ENCODE measurements around the gene SIGLEC1.

Gene SIGLEC1

DNA sequence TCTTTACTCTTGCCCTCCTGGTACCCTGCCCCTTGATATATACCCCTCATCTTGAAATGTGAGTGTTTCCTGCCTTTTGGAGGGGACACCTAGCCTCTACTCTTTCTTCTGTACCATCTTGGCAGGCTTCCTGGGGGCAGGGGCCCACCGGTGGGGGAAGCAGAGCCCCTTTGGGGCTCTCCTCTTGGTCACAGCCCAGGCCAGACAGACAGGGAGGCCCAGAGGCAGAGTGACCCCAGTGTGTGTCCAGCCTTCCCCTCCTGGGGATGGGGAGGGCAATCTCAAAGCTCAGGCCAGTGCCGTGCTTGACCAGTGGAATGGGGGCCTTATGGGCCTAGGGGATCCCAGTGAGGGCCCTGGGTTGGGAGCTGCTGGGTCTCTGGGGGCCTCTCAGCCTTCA lies 34.2 kb downstream of the SIGLEC1 start:
- Histone ChIP-seq H3K27ac (ENCODE audit: low read length) (peak overlapping the region; percentile 85), H3K27me3 (ENCODE audit: control insufficient read depth in 1 of 2, insufficient read depth in 2 of 2, low read length in 2 of 2) (no peaks in the 10 kb centered on the region)

DNA sequence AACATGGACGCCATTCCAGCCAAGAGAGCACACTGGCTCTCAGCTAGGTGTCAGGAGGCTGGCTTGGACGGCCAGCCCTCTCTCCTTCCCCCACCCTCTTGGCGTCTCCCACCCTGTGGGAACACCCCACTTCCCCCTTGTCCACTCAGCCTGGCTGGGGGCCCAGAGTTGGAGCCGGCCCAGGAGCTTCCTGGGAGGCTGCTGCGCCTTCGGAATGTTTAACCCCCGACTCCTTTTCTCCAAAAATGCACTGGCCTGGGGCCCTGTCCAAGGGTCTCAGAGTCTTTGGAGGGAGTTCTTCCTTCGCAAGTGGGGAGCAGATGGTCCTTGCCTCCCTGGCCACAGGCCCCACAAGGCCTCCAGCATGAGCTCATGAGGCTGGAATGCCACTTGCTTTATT lies 34.7 kb downstream of the SIGLEC1 start:
- H3K4me3 ChIP-seq (ENCODE audit: low read length in 2 of 2): peak overlapping the region in 1 of 2 donors; percentile 22
- peaks cover 49% of the 10 kb centered on the region for H3K4me1 ChIP-seq (ENCODE audit: control insufficient read depth, insufficient read depth, low read length)
- peak overlapping the region; percentile 85 for H3K27ac ChIP-seq (ENCODE audit: low read length)
- H3K9ac ChIP-seq (ENCODE audit: low read length in 2 of 2): peak overlapping the region in 1 of 2 donors; percentile 19
- H3K27me3 ChIP-seq (ENCODE audit: control insufficient read depth in 1 of 2, insufficient read depth in 2 of 2, low read length in 2 of 2): no peaks in the 10 kb centered on the region
- H3K36me3 ChIP-seq (ENCODE audit: control insufficient read depth in 2 of 2, insufficient read depth in 2 of 2, low read length in 2 of 2): peaks cover 3 to 8% of the 10 kb centered on the region in 2 donors
- no peaks in the 10 kb centered on the region for H3K9me3 ChIP-seq (ENCODE audit: control insufficient read depth in 2 of 2, low read length in 2 of 2)

More for the DNA sequence above, 34.2 kb downstream of the SIGLEC1 start:
- no peak overlapping the region for H3K4me3 ChIP-seq (ENCODE audit: low read length in 2 of 2)
- H3K36me3 ChIP-seq (ENCODE audit: control insufficient read depth in 2 of 2, insufficient read depth in 2 of 2, low read length in 2 of 2): peaks cover 3 to 8% of the 10 kb centered on the region in 2 donors
- peaks cover 49% of the 10 kb centered on the region for H3K4me1 ChIP-seq (ENCODE audit: control insufficient read depth, insufficient read depth, low read length)
- H3K9me3 ChIP-seq (ENCODE audit: control insufficient read depth in 2 of 2, low read length in 2 of 2): no peaks in the 10 kb centered on the region
- peak overlapping the region in 1 of 2 donors; percentile 19 for H3K9ac ChIP-seq (ENCODE audit: low read length in 2 of 2)

DNA sequence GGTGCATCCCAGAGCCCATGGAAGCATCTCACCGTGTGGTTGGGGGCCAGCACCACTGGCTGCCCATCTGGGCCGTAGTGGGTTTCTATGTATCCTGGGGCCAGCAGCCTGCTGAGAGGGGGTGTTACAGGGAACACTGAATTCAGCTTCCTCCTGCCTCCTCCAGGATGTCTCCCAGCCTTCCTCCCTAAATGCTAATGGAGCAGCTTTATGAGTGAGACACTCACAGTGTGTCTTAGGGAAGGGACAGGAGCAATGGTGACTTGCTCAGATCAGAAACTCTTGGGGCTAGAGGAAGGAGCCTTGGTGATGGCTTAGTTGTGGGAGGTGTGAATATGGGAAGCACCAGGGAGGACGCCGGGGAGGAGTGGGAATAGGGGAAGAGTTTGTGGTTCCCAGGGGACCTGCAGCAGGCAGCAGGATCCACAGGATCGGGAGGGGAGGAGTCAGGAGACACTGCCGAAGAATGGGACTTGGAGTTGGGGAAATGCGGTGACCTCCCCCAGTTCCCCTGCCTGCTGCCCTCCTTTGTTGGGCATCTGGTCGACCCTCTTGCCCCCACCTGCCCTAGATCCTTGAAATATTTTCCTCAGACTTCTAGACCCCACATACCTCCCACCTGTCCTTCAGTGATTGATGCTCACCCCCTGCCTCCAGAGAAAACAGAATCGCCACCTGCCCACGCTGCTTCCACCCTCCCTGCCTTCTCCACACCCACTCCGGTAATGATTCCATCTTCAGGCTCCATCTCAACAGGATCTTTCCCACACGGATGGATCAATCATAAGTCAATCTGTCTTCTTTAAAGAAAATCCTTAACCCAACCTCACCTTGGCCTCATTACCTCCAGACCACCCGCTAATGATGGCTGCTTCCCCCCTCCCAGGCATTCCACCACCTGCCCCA lies 37.2 kb downstream of the SIGLEC1 start:
- H3K9me3 ChIP-seq (ENCODE audit: control insufficient read depth in 2 of 2, low read length in 2 of 2): no peaks in the 10 kb centered on the region
- H3K36me3 ChIP-seq (ENCODE audit: control insufficient read depth in 2 of 2, insufficient read depth in 2 of 2, low read length in 2 of 2): peaks cover 10 to 11% of the 10 kb centered on the region in 2 donors
- no peaks in the 10 kb centered on the region for H3K27me3 ChIP-seq (ENCODE audit: control insufficient read depth in 1 of 2, insufficient read depth in 2 of 2, low read length in 2 of 2)

DNA sequence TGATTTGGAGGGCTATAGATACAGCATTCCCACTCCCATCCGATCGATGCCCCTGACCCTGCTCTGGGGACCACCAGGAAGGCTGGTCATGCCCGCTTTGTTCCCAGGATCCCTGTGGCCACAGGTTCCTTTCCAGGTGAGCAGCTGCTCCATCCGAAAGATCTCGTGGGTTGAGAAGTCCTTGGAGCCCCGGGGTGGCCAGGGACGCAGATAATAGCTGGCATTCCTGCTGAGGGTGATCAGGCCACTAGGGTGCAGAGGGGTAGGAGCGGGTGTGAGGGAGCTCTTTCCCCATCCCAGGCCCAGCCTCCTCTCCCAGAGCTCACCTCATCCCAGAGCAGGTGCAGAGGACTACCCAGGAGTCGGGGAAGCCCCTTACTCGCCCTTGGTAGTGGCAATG lies 38.0 kb downstream of the SIGLEC1 start:
- H3K36me3 ChIP-seq (ENCODE audit: control insufficient read depth in 2 of 2, insufficient read depth in 2 of 2, low read length in 2 of 2): peaks cover 10 to 11% of the 10 kb centered on the region in 2 donors
- H3K9ac ChIP-seq (ENCODE audit: low read length in 2 of 2): no peak overlapping the region
- no peak overlapping the region for H3K27ac ChIP-seq (ENCODE audit: low read length)
- H3K4me1 ChIP-seq (ENCODE audit: control insufficient read depth, insufficient read depth, low read length): peaks cover 33% of the 10 kb centered on the region
- H3K4me3 ChIP-seq (ENCODE audit: low read length in 2 of 2): no peak overlapping the region
- no peaks in the 10 kb centered on the region for H3K9me3 ChIP-seq (ENCODE audit: control insufficient read depth in 2 of 2, low read length in 2 of 2)
- H3K27me3 ChIP-seq (ENCODE audit: control insufficient read depth in 1 of 2, insufficient read depth in 2 of 2, low read length in 2 of 2): no peaks in the 10 kb centered on the region

More for the DNA sequence above, 37.2 kb downstream of the SIGLEC1 start:
- H3K4me1 ChIP-seq (ENCODE audit: control insufficient read depth, insufficient read depth, low read length): peaks cover 33% of the 10 kb centered on the region
- H3K9ac ChIP-seq (ENCODE audit: low read length in 2 of 2): no peak overlapping the region
- no peak overlapping the region for H3K4me3 ChIP-seq (ENCODE audit: low read length in 2 of 2)
- no peak overlapping the region for H3K27ac ChIP-seq (ENCODE audit: low read length)

DNA sequence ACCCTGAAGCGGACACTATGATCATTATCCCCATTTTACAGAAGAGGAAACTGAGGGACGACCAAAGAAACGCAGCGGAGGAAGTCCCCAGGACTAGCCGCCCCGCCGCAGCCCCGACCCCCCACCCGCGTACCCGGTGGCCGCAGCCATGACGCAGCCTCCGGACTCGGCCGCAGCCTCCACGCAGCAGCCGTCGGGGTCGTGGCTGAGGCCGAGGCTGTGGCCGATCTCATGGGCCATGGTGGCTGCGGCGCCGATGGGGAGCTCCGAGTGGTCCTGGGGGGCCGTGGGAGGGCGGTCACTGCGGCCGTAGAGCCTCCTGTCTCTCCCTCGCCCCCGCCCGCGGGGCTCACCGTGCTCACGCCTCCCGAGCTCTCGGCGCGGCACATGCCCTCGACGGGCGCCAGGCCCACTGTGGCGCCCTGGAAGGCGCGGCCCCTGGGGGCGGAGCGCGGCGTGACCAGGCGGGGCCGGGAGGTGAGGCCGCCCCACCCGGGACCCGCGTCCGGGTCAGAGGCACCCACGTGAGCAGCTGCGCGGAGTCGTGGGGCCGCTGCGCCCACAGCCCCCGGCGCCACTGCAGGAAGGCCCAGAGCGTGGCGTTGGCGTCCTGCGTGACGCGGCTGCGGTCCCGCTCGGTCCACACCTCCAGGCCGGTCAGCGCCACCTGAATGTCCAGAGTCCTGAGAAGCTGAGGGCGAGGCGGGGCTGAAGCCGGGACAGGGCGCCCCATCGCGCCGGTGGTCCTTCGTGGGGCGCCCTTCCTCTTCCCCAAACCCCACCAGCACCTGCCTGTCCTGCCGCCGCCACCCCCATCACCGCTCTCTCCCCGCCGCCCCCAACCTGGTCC lies 39.0 kb downstream of the SIGLEC1 start:
- Histone ChIP-seq H3K36me3 (ENCODE audit: control insufficient read depth in 2 of 2, insufficient read depth in 2 of 2, low read length in 2 of 2) (peaks cover 11 to 13% of the 10 kb centered on the region in 2 donors), H3K4me3 (ENCODE audit: low read length in 2 of 2) (no peak overlapping the region), H3K4me1 (ENCODE audit: control insufficient read depth, insufficient read depth, low read length) (peaks cover 32% of the 10 kb centered on the region), H3K9ac (ENCODE audit: low read length in 2 of 2) (no peak overlapping the region), H3K27me3 (ENCODE audit: control insufficient read depth in 1 of 2, insufficient read depth in 2 of 2, low read length in 2 of 2) (no peaks in the 10 kb centered on the region), H3K27ac (ENCODE audit: low read length) (no peak overlapping the region), H3K9me3 (ENCODE audit: control insufficient read depth in 2 of 2, low read length in 2 of 2) (no peaks in the 10 kb centered on the region)

DNA sequence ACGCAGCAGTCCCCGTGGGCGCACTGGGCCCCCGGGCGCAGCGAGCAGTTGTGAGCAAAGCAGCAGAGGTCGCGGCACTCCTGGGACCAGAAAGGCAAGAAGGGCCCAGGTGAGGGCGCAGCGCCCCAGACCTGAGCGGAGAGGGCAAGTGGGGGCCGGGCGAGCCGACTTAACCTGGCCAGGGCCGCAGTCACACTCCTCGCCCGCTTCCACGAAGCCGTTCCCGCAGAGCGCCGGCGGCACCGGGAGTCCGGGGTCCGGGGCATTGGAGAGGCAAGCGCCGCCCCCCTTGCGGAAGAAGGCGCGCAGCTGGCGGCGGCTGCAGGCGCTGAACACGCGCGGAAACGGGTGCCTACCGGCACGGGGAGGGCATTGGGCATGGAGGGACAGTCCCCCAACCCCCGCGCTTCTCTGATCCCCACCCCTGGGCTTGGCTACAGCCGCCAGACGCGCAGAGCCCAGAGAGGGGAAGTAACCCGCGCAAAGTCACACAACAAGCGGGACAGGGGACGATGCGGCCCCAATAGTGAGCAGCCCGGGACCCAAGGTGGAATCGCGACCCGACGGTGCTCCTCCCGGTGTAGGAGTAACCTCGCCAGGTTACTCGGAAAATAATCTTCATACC lies 39.7 kb downstream of the SIGLEC1 start:
- no peaks in the 10 kb centered on the region for H3K27me3 ChIP-seq (ENCODE audit: control insufficient read depth in 1 of 2, insufficient read depth in 2 of 2, low read length in 2 of 2)
- no peak overlapping the region for H3K27ac ChIP-seq (ENCODE audit: low read length)
- no peaks in the 10 kb centered on the region for H3K9me3 ChIP-seq (ENCODE audit: control insufficient read depth in 2 of 2, low read length in 2 of 2)
- peaks cover 11 to 15% of the 10 kb centered on the region in 2 donors for H3K36me3 ChIP-seq (ENCODE audit: control insufficient read depth in 2 of 2, insufficient read depth in 2 of 2, low read length in 2 of 2)
- no peak overlapping the region for H3K4me3 ChIP-seq (ENCODE audit: low read length in 2 of 2)
- no peak overlapping the region for H3K9ac ChIP-seq (ENCODE audit: low read length in 2 of 2)
- peaks cover 24% of the 10 kb centered on the region for H3K4me1 ChIP-seq (ENCODE audit: control insufficient read depth, insufficient read depth, low read length)

DNA sequence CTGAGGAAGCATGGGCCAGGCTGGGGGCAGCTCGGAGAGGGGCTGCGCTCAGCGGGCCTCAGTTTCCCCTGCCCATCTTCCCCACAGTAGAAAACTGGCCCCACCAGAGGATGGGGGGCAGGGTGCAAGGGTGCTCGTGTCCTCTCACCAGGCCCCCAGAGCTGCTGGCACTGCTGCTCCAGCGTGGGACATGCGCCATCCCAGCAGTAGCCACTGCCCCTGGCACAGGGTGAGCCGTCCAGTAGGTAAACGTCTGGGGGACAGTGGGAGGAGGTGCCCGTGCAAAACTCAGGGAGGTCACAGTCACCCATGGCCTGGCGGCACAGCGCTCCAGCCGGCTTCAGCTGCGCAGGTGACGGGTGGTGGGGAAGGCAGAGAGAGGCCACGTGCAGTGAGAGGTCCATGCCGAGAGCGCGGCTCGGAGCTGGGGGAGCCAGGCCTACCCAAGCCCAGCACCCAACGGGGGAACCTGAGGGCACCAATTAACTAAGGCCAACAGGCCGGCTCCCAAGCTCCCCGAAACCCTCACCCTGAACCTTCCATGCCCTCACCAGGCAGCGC lies 40.3 kb downstream of the SIGLEC1 start:
- H3K27ac ChIP-seq (ENCODE audit: low read length): no peak overlapping the region
- H3K36me3 ChIP-seq (ENCODE audit: control insufficient read depth in 2 of 2, insufficient read depth in 2 of 2, low read length in 2 of 2): peaks cover 11 to 15% of the 10 kb centered on the region in 2 donors
- H3K4me3 ChIP-seq (ENCODE audit: low read length in 2 of 2): no peak overlapping the region
- H3K9me3 ChIP-seq (ENCODE audit: control insufficient read depth in 2 of 2, low read length in 2 of 2): no peaks in the 10 kb centered on the region
- no peaks in the 10 kb centered on the region for H3K27me3 ChIP-seq (ENCODE audit: control insufficient read depth in 1 of 2, insufficient read depth in 2 of 2, low read length in 2 of 2)
- no peak overlapping the region for H3K9ac ChIP-seq (ENCODE audit: low read length in 2 of 2)
- peaks cover 18% of the 10 kb centered on the region for H3K4me1 ChIP-seq (ENCODE audit: control insufficient read depth, insufficient read depth, low read length)

DNA sequence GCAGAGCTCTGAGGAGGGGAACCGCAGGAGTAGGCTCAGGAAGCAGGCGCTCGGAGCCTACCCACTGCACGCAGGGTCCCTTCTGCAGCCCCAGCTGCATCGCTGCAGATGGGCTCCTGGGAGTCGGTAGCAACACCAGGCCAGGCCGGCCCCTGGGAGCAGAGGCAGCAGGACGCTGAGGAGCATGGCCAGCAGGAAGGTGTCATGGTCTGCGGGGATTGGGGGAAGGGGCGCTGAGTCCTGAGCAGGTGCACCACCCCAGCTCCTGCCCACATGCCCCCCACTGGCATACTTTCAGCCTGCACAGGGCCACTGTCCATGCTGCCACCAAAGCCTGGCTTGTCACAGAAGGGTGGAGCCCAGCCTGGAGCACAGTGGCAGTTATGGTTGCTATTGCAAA lies 41.5 kb downstream of the SIGLEC1 start:
- Histone ChIP-seq H3K27ac (ENCODE audit: low read length) (no peak overlapping the region), H3K9me3 (ENCODE audit: control insufficient read depth in 2 of 2, low read length in 2 of 2) (no peaks in the 10 kb centered on the region), H3K27me3 (ENCODE audit: control insufficient read depth in 1 of 2, insufficient read depth in 2 of 2, low read length in 2 of 2) (no peaks in the 10 kb centered on the region), H3K4me1 (ENCODE audit: control insufficient read depth, insufficient read depth, low read length) (peaks cover 18% of the 10 kb centered on the region), H3K9ac (ENCODE audit: low read length in 2 of 2) (no peak overlapping the region), H3K36me3 (ENCODE audit: control insufficient read depth in 2 of 2, insufficient read depth in 2 of 2, low read length in 2 of 2) (peaks cover 11 to 13% of the 10 kb centered on the region in 2 donors), H3K4me3 (ENCODE audit: low read length in 2 of 2) (no peak overlapping the region)

DNA sequence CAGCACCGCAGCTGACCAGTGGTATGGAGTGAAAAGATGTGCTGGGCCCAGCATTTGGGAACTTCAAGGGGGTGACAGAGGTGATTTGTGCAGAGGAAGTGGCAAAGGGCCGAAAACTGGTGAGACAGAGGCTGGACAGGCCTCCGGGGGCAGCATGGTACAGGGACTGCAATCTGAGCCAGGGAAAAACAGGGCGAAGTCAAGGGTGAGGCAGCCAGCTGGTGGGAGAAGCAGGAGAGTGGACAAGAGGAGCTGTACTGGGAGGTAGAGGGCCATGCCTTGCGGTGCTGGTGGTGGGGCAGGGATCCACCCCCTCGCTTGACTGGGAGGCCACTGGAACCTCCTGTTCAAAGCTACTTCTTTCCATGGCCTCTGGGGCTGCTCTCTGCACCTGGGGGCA lies 41.9 kb downstream of the SIGLEC1 start:
- no peak overlapping the region for H3K4me3 ChIP-seq (ENCODE audit: low read length in 2 of 2)
- peaks cover 19% of the 10 kb centered on the region for H3K4me1 ChIP-seq (ENCODE audit: control insufficient read depth, insufficient read depth, low read length)
- no peaks in the 10 kb centered on the region for H3K27me3 ChIP-seq (ENCODE audit: control insufficient read depth in 1 of 2, insufficient read depth in 2 of 2, low read length in 2 of 2)
- no peaks in the 10 kb centered on the region for H3K9me3 ChIP-seq (ENCODE audit: control insufficient read depth in 2 of 2, low read length in 2 of 2)
- no peak overlapping the region for H3K9ac ChIP-seq (ENCODE audit: low read length in 2 of 2)
- H3K36me3 ChIP-seq (ENCODE audit: control insufficient read depth in 2 of 2, insufficient read depth in 2 of 2, low read length in 2 of 2): peaks cover 11 to 12% of the 10 kb centered on the region in 2 donors
- peak overlapping the region; percentile 31 for H3K27ac ChIP-seq (ENCODE audit: low read length)

DNA sequence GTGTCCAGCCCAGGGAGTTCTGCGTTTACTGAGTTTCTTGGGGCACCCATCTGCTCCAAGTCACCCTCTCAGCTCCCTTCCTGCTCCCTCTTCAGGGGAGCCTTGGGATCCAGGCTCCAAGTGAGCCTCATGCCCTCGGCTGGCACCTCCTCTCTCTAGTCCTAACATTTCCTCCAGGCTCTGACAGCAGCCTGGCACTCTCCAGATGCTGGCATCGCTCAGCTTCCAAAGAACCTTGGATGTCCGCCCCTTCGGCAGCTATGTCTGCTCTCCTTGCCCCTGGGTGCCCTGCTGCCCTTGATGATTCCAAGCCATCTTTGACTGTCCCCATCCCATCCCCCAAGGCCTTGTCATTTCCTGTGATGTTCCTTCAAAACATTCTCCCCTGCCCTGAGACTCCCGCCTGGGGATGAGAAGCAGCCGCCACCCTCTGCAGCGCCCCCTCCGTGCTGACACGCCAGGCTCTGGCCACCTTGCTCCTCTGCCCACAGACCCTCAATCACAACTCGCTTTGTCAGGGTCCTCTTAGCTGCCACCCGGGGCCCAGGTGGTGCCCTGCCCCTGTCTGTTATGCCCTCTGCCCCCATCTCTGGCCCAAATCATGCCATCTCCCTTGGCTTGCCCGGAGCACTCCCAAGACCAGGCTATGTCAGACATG lies 42.6 kb downstream of the SIGLEC1 start:
- H3K27ac ChIP-seq (ENCODE audit: low read length): peak overlapping the region; percentile 31
- H3K9me3 ChIP-seq (ENCODE audit: control insufficient read depth in 2 of 2, low read length in 2 of 2): no peaks in the 10 kb centered on the region
- H3K4me3 ChIP-seq (ENCODE audit: low read length in 2 of 2): no peak overlapping the region
- no peak overlapping the region for H3K9ac ChIP-seq (ENCODE audit: low read length in 2 of 2)
- peaks cover 19% of the 10 kb centered on the region for H3K4me1 ChIP-seq (ENCODE audit: control insufficient read depth, insufficient read depth, low read length)
- H3K36me3 ChIP-seq (ENCODE audit: control insufficient read depth in 2 of 2, insufficient read depth in 2 of 2, low read length in 2 of 2): peaks cover 5 to 12% of the 10 kb centered on the region in 2 donors
- H3K27me3 ChIP-seq (ENCODE audit: control insufficient read depth in 1 of 2, insufficient read depth in 2 of 2, low read length in 2 of 2): no peaks in the 10 kb centered on the region

Measured in stomach smooth muscle (tissue), 2 donors.